Large intestine (tissue), 12 donors: ENCODE measurements around the gene ZNF714. TPM values are rescaled to one million over a fixed set of nuclear protein-coding genes. Genes with fewer than 3 reads are reported as not detected.

Experiments used
- DNase-seq, 2 donors: peaks; one replicate each; pipeline versions ENCODE4 v3.0.0 to v3.0.0-alpha.2; 2013
- H3K27ac ChIP-seq: one replicate; pipeline ENCODE4 v1.5.1; 2013; ENCODE audit warnings: low read length
- H3K27me3 ChIP-seq: 2 replicates; pipeline ENCODE4 v1.6.1; 2013; ENCODE audit warnings: low read length; ENCODE audit not compliant: control insufficient read depth, insufficient read depth
- H3K36me3 ChIP-seq: 2 replicates; pipeline ENCODE4 v1.6.1; 2013; ENCODE audit warnings: low read length; ENCODE audit not compliant: control insufficient read depth, insufficient read depth
- H3K4me1 ChIP-seq: one replicate; pipeline ENCODE4 v1.6.1; 2013; ENCODE audit warnings: low read length; ENCODE audit not compliant: control insufficient read depth, insufficient read depth
- H3K4me3 ChIP-seq: one replicate; pipeline ENCODE4 v1.5.1; 2013; ENCODE audit warnings: low read length
- H3K9me3 ChIP-seq: one replicate; pipeline ENCODE4 v1.6.1; 2013; ENCODE audit warnings: mild to moderate bottlenecking, low read depth, low read length, moderate library complexity; ENCODE audit not compliant: control insufficient read depth
- WGBS: methylation state at CpG from one replicate; pipeline ENCODE4 v1.1.5; 2013; ENCODE audit warnings: low lambda C conversion rate; ENCODE audit not compliant: insufficient coverage; 5-methylcytosine and 5-hydroxymethylcytosine counted together
- long read RNA-seq, 11 donors: transcript quantifications; one replicate each; lab custom pipeline, GENCODE V29; 2026
- polyA plus RNA-seq: library from polyadenylated mRNA; unstranded; fragments of 120-200 nt; gene quantifications from one replicate; pipeline ENCODE4 v1.2.1, GENCODE V29; 2013

Gene ZNF714
- 17.0 TPM for polyA plus RNA-seq
- long read RNA-seq, donor 1: 0 reads
- long read RNA-seq, donor 2, full-length matches to known transcripts: 2 of 9 reads
- long read RNA-seq, donor 2, partial matches to known transcripts: 7 of 9 reads
- long read RNA-seq, donor 2, other reads (novel, unspliced or antisense): 0 of 9 reads
- long read RNA-seq, donor 3: 0 reads
- long read RNA-seq, donor 4, full-length matches to known transcripts: 2 of 2 reads
- long read RNA-seq, donor 4, partial matches to known transcripts: 0 of 2 reads
- long read RNA-seq, donor 4, other reads (novel, unspliced or antisense): 0 of 2 reads
- long read RNA-seq, donor 5: 0 reads
- long read RNA-seq, donor 6, full-length matches to known transcripts: 2 of 2 reads
- long read RNA-seq, donor 6, partial matches to known transcripts: 0 of 2 reads
- long read RNA-seq, donor 6, other reads (novel, unspliced or antisense): 0 of 2 reads
- long read RNA-seq, donor 7: 0 reads
- long read RNA-seq, donor 8, full-length matches to known transcripts: 2 of 14 reads
- long read RNA-seq, donor 8, partial matches to known transcripts: 12 of 14 reads
- long read RNA-seq, donor 8, other reads (novel, unspliced or antisense): 0 of 14 reads
- long read RNA-seq, donor 9: 0 reads
- long read RNA-seq, donor 10: 0 reads
- long read RNA-seq, donor 11: 0 reads

DNA sequence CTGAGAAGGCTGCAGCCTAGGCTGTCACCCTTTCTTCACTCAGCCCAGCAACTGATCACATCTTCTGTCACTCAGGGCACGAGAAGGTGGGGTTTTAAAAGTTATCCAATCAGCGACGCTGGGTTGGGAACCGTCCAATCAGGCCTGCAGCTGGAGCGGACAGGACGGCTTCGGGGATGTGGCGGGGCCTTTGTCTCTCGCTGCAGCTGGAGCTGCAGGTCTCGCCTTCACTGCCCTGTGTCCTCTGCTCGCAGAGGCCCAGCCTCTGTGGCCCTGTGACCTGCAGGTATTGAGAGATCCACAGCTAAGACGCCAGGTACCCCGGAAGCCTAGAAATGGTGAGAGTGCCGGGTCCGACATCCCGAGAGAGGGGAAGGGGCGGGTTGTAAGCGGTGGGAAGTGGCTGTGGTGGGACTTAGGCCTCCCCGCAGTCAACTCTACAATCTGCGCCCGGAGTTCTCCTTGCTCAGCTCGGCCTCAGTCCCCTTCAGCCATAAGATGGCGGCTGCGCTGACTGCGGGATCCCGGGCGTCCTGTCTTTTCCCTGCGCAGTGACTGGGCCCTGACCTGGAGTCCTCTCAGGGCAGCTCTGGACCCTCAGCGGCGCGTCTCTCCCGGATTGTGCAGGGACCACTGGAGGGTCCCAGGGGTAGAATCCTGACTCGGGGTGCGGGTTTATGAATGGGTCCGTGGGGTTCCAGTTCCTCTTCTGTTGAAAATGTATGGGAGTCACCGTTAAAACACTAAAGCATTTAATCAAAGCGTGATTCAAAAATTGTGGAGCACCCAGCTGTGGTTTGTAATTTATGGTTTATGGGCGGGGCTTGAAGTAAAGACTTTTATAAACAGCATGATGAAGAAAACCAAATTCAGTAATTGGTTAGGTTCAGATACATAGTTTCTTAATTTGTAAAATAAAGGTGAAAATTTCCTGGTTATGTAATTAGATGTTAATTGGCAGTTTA, at the start of gene ZNF714:
ZNF714 (plus strand) TSS at position 193 of the 965 bp plus-strand sequence. CDS start 16,066 bp downstream, outside the sequence.
- peak within 1 kb of the TSS; percentile 63 for H3K4me3 ChIP-seq
- peak within 1 kb of the TSS; percentile 90 for H3K27ac ChIP-seq
- no peaks in the 10 kb centered on the region for H3K27me3 ChIP-seq
- 20% methylated on average over 1 of the region's 38 CpGs for WGBS
- DNase-seq: peak; percentile 81 to 97
- peaks cover 3% of the 10 kb centered on the region for H3K36me3 ChIP-seq
- no peaks in the 10 kb centered on the region for H3K9me3 ChIP-seq
- peaks cover 4% of the 10 kb centered on the region for H3K4me1 ChIP-seq

DNA sequence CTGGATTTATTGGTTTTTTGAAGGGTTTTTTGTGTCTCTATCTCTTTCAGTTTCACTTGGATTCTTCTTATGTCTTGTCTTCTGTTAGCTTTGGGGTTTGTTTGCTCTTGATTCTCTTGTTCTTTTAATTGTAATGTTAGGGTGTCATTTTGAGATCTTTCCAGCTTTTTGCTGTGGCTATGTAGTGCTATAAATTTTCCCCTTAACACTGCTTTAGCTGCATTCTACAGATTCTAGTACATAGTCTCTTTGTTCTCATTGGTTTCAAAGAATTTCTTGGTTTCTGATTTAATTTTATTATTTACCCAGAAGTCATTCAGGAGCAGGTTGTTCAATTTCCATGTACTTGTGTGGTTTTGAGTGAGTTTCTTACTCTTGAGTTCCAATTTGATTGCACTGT, 37.0 kb upstream of the ZNF714 start:
- no peak overlapping the region for H3K4me3 ChIP-seq
- H3K9me3 ChIP-seq: peaks cover 9% of the 10 kb centered on the region
- no peak for DNase-seq
- H3K27me3 ChIP-seq: no peaks in the 10 kb centered on the region
- no peaks in the 10 kb centered on the region for H3K4me1 ChIP-seq
- H3K27ac ChIP-seq: no peak overlapping the region
- peaks cover 23% of the 10 kb centered on the region for H3K36me3 ChIP-seq

DNA sequence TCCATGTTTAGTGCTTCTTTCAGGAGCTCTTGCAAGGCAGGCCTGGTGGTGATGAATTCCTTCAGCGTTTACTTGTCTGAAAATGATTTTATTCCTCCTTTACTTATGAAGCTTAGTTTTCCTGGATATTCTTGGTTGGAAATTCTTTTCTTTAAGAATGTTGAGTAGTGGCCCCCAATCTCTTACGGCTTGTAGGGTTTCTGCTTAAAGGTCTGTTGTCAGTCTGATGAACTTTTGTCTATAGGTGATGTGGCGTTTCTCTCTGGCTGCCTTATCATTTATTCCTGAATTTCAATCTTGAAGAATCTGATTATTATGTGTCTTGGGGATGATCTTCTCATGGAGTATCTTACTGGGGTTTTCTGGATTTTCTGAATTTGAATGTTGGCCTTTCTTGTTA, 35.5 kb upstream of the ZNF714 start:
- Histone ChIP-seq H3K9me3 (peaks cover 9% of the 10 kb centered on the region), H3K27me3 (no peaks in the 10 kb centered on the region), H3K36me3 (peaks cover 19% of the 10 kb centered on the region), H3K4me1 (no peaks in the 10 kb centered on the region), H3K4me3 (no peak overlapping the region), H3K27ac (no peak overlapping the region)
- DNase-seq: no peak
- WGBS: no CpG with 5 or more reads among the region's 3 CpGs

DNA sequence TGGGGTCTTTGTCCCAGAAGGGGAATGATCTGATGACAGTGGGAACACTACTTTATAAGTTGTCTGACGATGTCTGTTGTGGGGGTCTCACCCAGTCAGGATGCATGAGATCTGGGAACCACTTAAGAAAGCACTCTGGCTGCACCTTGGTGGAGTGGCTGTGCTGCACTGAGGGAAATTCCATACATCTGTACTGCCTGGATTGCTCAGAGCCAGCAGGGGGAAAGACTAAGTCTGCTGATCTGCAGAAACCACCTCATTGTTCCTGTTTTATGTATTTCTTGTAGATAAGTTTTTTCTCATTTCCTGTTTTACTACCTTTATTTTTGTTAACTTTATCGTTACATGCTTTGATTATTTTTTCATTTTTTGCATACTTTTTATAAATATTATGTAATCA, 34.3 kb upstream of the ZNF714 start:
- Histone ChIP-seq H3K36me3 (peaks cover 19% of the 10 kb centered on the region), H3K4me1 (no peaks in the 10 kb centered on the region), H3K27me3 (no peaks in the 10 kb centered on the region), H3K27ac (no peak overlapping the region), H3K9me3 (peaks cover 9% of the 10 kb centered on the region), H3K4me3 (no peak overlapping the region)
- no peak for DNase-seq
- WGBS: 100% methylated on average over 1 of the region's 2 CpGs

DNA sequence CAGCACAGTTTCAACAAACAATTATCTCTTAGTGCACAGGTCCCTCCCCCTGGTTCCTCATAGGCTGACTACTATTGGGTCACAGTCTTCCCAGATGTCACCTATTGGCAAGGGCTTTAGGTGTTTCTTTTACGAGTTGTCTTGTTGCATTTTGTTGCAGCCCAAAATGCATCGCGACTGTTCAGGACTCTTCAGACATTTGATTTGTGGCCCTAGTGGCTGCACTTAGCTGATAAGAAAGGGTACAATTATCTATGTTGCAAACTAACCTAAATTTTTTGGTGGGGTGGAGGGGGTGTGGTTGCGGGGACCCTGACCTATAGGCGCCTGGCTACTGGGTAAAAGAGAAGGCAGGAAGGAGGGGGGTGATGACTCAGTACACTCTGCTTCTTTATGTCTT, 29.1 kb upstream of the ZNF714 start:
- H3K4me3 ChIP-seq: no peak overlapping the region
- peaks cover 33% of the 10 kb centered on the region for H3K9me3 ChIP-seq
- DNase-seq: no peak
- H3K36me3 ChIP-seq: peaks cover 35% of the 10 kb centered on the region
- no CpG with 5 or more reads among the region's 5 CpGs for WGBS
- no peaks in the 10 kb centered on the region for H3K4me1 ChIP-seq
- no peak overlapping the region for H3K27ac ChIP-seq
- no peaks in the 10 kb centered on the region for H3K27me3 ChIP-seq

DNA sequence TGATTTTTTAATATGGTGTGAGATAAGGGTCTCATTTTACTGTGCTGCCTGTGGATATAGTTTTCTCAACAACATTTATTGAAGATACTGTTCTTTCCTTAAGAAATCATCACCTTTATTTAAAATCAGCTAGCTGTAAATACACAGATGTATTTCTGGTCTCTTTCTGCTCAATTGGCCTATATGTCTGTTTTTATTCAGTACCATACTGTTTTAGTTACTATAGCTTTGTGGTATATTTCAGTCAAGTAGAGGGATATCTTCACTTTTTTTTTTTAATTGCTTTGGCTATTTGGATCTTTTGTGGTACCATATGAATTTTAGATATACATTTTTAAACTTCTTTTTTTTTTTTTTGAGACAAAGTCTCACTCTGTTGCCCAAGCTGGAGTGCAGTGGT, 16.7 kb upstream of the ZNF714 start:
- Histone ChIP-seq H3K36me3 (no peaks in the 10 kb centered on the region), H3K9me3 (peaks cover 5% of the 10 kb centered on the region), H3K4me1 (no peaks in the 10 kb centered on the region), H3K27me3 (no peaks in the 10 kb centered on the region), H3K4me3 (no peak overlapping the region), H3K27ac (no peak overlapping the region)
- DNase-seq: no peak

DNA sequence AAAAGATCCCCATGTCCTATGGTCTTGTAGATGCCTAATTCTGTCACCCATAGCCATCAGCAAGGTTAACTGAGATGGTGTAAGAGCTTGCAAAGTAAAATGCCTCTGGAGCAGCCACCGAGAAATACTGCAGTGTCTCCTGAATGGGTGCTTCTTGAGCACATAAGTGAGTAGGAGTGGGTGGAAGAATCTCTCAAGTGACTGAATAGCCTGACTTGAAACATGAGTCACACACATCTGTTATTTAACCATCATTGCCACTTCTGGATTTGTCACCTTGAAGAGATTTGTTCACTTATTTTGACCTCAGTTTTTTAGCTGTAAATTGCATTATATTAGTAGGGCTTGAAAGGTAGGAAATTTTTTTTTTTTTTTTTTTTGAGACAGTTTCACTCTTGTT, 2.3 kb downstream of the ZNF714 start:
- no peaks in the 10 kb centered on the region for H3K27me3 ChIP-seq
- no peak overlapping the region for H3K4me3 ChIP-seq
- no CpG with 5 or more reads among the region's 1 CpG for WGBS
- no peaks in the 10 kb centered on the region for H3K9me3 ChIP-seq
- H3K27ac ChIP-seq: no peak overlapping the region
- H3K36me3 ChIP-seq: peaks cover 4% of the 10 kb centered on the region
- H3K4me1 ChIP-seq: peaks cover 4% of the 10 kb centered on the region
- DNase-seq: no peak

DNA sequence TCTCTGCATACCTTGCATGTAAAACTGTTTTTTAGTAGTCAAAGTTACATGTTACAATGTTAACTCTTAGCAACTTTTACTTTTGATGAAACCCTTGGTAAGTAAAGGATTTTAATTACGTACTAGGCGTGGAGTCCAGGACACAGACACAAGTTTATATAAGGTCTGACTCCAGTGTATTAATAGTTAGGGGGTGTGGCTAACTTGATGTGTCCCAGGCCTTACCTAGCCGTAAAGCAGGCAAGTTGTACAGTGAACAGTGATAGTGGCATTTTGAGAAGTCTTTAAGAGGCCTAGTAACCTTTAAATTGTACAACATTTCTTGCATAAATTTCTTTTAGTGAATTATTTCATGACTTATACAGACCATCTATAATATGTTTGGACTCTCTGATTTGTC, 5.9 kb downstream of the ZNF714 start:
- H3K36me3 ChIP-seq: peaks cover 8% of the 10 kb centered on the region
- no peaks in the 10 kb centered on the region for H3K9me3 ChIP-seq
- H3K27ac ChIP-seq: no peak overlapping the region
- no CpG with 5 or more reads among the region's 3 CpGs for WGBS
- no peaks in the 10 kb centered on the region for H3K27me3 ChIP-seq
- DNase-seq: no peak
- H3K4me3 ChIP-seq: no peak overlapping the region
- peaks cover 4% of the 10 kb centered on the region for H3K4me1 ChIP-seq

DNA sequence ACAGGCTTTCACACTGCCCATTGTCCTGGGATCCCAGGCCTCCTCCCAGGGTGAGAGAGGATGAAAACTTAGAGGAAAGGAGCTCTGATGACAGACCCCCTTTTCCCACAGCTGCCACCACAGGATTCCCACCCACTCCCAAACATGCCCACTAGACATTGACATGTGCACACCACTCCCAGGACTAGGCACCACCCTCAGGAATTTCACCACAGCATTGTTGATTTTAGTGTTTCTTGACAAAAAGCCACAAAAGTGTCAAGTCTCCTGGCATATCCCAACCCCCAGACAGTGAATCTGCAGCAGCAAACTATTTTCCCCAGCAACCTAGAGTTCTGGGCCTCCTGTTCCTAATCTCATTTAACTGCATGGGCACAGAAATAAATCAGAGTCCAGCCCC, 10.1 kb downstream of the ZNF714 start:
- Histone ChIP-seq H3K36me3 (peaks cover 5% of the 10 kb centered on the region), H3K4me3 (no peak overlapping the region), H3K27ac (no peak overlapping the region), H3K27me3 (no peaks in the 10 kb centered on the region), H3K4me1 (no peaks in the 10 kb centered on the region), H3K9me3 (no peaks in the 10 kb centered on the region)
- DNase-seq: no peak

DNA sequence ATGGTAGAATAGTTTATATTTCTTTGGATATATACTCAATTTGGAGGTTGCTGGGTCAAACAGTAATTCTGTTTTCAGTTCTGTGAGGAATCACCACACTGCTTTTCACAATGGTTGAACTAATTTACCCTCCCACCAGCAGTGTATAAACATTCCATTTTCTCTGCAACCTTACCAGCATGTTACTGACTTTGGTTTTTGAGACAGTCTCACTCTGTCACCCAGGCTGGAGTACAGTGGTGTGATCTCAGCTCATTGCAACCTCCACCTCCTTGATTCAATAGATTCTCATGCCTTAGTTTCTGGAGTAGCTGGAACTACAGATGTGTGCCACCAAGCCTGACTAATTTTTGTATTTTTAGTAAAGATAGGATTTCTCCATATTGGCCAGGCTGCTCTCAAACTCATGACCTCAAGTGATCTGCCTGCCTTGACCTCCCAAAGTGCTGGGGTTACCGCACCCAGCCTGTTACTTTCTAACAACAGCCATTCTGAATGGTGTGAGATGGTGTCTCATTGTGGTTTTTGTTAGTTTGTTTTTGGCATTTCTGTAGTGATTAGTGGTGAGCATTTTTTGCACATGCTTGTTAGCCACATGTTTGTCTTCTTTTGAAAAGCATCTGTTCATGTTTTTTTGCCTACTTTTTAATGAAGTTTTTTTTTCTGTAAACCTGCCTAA, 12.5 kb downstream of the ZNF714 start:
- no CpG with 5 or more reads among the region's 1 CpG for WGBS
- Histone ChIP-seq H3K4me3 (no peak overlapping the region), H3K4me1 (no peaks in the 10 kb centered on the region), H3K36me3 (peaks cover 4% of the 10 kb centered on the region), H3K27me3 (no peaks in the 10 kb centered on the region), H3K9me3 (no peaks in the 10 kb centered on the region), H3K27ac (no peak overlapping the region)
- no peak for DNase-seq
